Heart right ventricle (tissue), 16 donors: Measurements from ENCODE around the gene ANKRD24. TPM values are rescaled to one million over a fixed set of nuclear protein-coding genes. Genes with fewer than 3 reads are reported as not detected.
"Not testable (repeated sequence)": the region's sequence is repeated elsewhere in the genome, so short reads cannot be mapped to it uniquely, and the experiment has no call there.

ENCODE experiments used
- ATAC-seq, 8 donors: fragments of 200-7000 bp; cut with Tn5 transposase; one replicate each; pipeline ENCODE4 v1.9.1; 2020; ENCODE audit warnings: mild to moderate bottlenecking in 8 of 8, moderate library complexity in 8 of 8, moderate number of reproducible peaks in 1 of 8
- DNase-seq, 2 donors: peaks; one replicate each; pipeline ENCODE4 v3.0.0-alpha.2; 2020
- H3K27ac ChIP-seq, 10 donors: fragments of 200-600 bp; sonication (generic) in 2 of 10; one replicate each; pipeline versions ENCODE4 v1.5.0 to v1.8.0; 2020 to 2022; ENCODE audit warnings: mild to moderate bottlenecking in 3 of 10
- H3K27me3 ChIP-seq, 7 donors: fragments of 200-600 bp; one replicate each; pipeline ENCODE4 v1.8.0; 2021 to 2022; ENCODE audit warnings: mild to moderate bottlenecking in 2 of 7
- H3K36me3 ChIP-seq, 9 donors: fragments of 200-600 bp; sonication (generic) in 1 of 9; one replicate each; pipeline versions ENCODE4 v1.5.0 to v1.8.0; 2020 to 2022; ENCODE audit warnings: mild to moderate bottlenecking in 2 of 9
- H3K4me1 ChIP-seq, 9 donors: fragments of 200-600 bp; sonication (generic) in 1 of 9; one replicate each; pipeline versions ENCODE4 v1.5.0 to v1.8.0; 2020 to 2022; ENCODE audit warnings: mild to moderate bottlenecking in 4 of 9
- H3K4me3 ChIP-seq, 10 donors: fragments of 200-600 bp; sonication (generic) in 2 of 10; one replicate each; pipeline versions ENCODE4 v1.5.0 to v1.8.0; 2020 to 2022; ENCODE audit warnings: mild to moderate bottlenecking in 7 of 10, moderate library complexity in 2 of 10
- H3K9me3 ChIP-seq, 11 donors: fragments of 200-600 bp in 10 of 11; sonication (generic) in 2 of 11; one replicate each; pipeline versions ENCODE4 v1.5.0 to v1.8.0; 2013 to 2022; ENCODE audit warnings: mild to moderate bottlenecking in 2 of 11, control low read depth in 1 of 11, moderate library complexity in 1 of 11
- CTCF ChIP-seq, 9 donors: fragments of 200-600 bp; sonication (generic) in 2 of 9; IDR thresholded peaks; one replicate each; pipeline versions ENCODE4 v1.5.0 to v1.8.0; 2021 to 2022; ENCODE audit warnings: antibody characterized with exemption in 9 of 9, mild to moderate bottlenecking in 5 of 9, moderate library complexity in 1 of 9
- WGBS, 2 donors: extraction: QIAGEN DNeasy Blood & Tissue Kit; methylation state at CpG; one replicate each; pipeline ENCODE4 v1.1.7; 2013; ENCODE audit warnings: inconsistent platforms in 1 of 2; 5-methylcytosine and 5-hydroxymethylcytosine counted together
- intact Hi-C, 10 donors: fragments of 100-400 bp; cut with DNase I; formaldehyde crosslinking; loops; one replicate each; pipeline versions ENCODE4 v1.11.1 to v1.14.2; 2022
- polyA plus RNA-seq, 2 donors: library from polyadenylated mRNA; stranded (reverse); fragments of 200-250 nt; gene quantifications; one replicate each; pipeline ENCODE4 v1.2.3, GENCODE V29; 2013
- total RNA-seq, 10 donors: library from RNA; stranded (reverse); fragmentation: NEBNext Ultra II Directional in 3 of 10; extraction: Animal tissue kit (Norgen Biotek cat#: 25700) in 3 of 10; gene quantifications; one replicate each; pipeline versions ENCODE4 v1.2.1 to v1.2.4, GENCODE V29; 2021 to 2023
- donor health status: Arrhythmogenic right ventricular cardiomyopathy.
- donor health status: ischemic (EF 13 %, LVEDD 7.1; RV severe dilation, severe dysfunction).
- donor health status: healthy with polysubstance abuse.
- donor health status: DM: no; HTN: yes; CAD: no.
- donor health status: DM: no; HTN: no; CAD: no.
- donor health status: ischemic (EF 25% LVEDD 6.9; RV normal size, moderate dysfunction).
- donor health status: ischemic (EF 25% LVEDD 5.7; RV mildly dilated, moderate dysfunction).
- donor health status: healthy.
- donor health status: DM: yes; HTN: yes; CAD: no.
- donor health status: Ischemic cardiomyopathy.
- donor health status: ischemic (EF 35%, LVEDD 5.7; RV mildly dilated, moderate dysfunction).
- donor health status: nonischemic (EF 11% LVEDD 7.7; RV severe dilation, severe dysfunction).
- donor health status: DM: yes; HTN: yes; CAD: no.
- donor health status: PGD.
- donor health status: ischemic (EF 29% LVEDD 5.4; RV normal size, mild dysfunction).
- donor health status: nonischemic (EF 23%, LVEDD 6.1; RV moderate dilation, normal function).

ANKRD24 gene
- total and polyA plus RNA-seq, 12 donors, result 0.12 to 1.0 (median 0.29) TPM

DNA sequence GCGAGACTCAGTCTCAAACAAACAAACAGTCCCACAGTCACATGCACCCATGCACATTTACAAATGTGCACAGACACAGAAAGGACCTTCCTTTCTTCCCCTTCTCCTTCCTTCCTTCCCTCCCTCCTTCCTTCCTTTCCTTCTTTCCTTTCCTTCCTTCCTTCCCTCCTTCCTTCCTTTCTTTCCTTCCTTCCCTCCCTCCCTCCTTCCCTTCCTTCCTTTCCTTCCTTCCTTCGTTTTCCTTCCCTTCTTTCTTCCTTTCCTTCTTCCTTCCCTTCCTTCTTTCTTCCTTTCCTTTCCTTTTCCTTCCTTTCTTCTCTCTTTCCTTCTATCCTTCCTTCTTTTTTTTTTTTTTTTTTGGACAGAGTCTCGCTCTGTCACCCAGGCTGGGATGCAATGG lies 30.6 kb downstream of the ANKRD24 start:
- ATAC-seq, result no peak
- 68 to 77% methylated on average over 3 of the region's 3 CpGs for WGBS, 2 donors

GRCh38 chr19:4215807-4216206 lies 33.3 kb downstream of the ANKRD24 start:
- 64% methylated on average over 10 of the region's 10 CpGs for WGBS, 2 donors
- H3K9me3 ChIP-seq, result peaks cover 0 to 7% (median 0%) of the 10 kb centered on the region in 11 donors
- no peak for ATAC-seq
- H3K36me3 ChIP-seq, result no peaks in the 10 kb centered on the region
- H3K4me3 ChIP-seq, result no peak overlapping the region
- TF ChIP-seq CTCF (IDR thresholded peaks at IDR 0.05), result no peak
- no peak overlapping the region for H3K27ac ChIP-seq
- intact Hi-C loops, result no loop called here
- H3K4me1 ChIP-seq, result no peaks in the 10 kb centered on the region
- H3K27me3 ChIP-seq, result peaks cover 0 to 18% (median 0%) of the 10 kb centered on the region in 7 donors
- no peak for DNase-seq

More for the DNA sequence above, 30.6 kb downstream of the ANKRD24 start:
- Histone ChIP-seq H3K4me1 (no peaks in the 10 kb centered on the region), H3K27ac (no peak overlapping the region), H3K4me3 (no peak overlapping the region), H3K27me3 (peaks cover 0 to 18% (median 0%) of the 10 kb centered on the region in 7 donors), H3K9me3 (peaks cover 0 to 7% (median 0%) of the 10 kb centered on the region in 11 donors), H3K36me3 (no peaks in the 10 kb centered on the region)
- no peak for TF ChIP-seq CTCF (IDR thresholded peaks at IDR 0.05)
- intact Hi-C loops, result no loop called here
- DNase-seq, result no peak

- Histone ChIP-seq H3K27me3 (peaks cover 0 to 10% (median 0%) of the 10 kb centered on the region in 7 donors), H3K4me1 (no peaks in the 10 kb centered on the region), H3K9me3 (peaks cover 0 to 7% (median 0%) of the 10 kb centered on the region in 11 donors), H3K27ac (no peak overlapping the region), H3K4me3 (no peak overlapping the region), H3K36me3 (no peaks in the 10 kb centered on the region)
- no peak for TF ChIP-seq CTCF (IDR thresholded peaks at IDR 0.05)
- WGBS, 2 donors, result 79 to 85% methylated on average over 6 of the region's 6 CpGs
- no peak for DNase-seq
- ATAC-seq, result no peak
- intact Hi-C loops, result no loop called here
Observed at GRCh38 chr19:4216846-4217245, 34.4 kb downstream of the ANKRD24 start.

DNA sequence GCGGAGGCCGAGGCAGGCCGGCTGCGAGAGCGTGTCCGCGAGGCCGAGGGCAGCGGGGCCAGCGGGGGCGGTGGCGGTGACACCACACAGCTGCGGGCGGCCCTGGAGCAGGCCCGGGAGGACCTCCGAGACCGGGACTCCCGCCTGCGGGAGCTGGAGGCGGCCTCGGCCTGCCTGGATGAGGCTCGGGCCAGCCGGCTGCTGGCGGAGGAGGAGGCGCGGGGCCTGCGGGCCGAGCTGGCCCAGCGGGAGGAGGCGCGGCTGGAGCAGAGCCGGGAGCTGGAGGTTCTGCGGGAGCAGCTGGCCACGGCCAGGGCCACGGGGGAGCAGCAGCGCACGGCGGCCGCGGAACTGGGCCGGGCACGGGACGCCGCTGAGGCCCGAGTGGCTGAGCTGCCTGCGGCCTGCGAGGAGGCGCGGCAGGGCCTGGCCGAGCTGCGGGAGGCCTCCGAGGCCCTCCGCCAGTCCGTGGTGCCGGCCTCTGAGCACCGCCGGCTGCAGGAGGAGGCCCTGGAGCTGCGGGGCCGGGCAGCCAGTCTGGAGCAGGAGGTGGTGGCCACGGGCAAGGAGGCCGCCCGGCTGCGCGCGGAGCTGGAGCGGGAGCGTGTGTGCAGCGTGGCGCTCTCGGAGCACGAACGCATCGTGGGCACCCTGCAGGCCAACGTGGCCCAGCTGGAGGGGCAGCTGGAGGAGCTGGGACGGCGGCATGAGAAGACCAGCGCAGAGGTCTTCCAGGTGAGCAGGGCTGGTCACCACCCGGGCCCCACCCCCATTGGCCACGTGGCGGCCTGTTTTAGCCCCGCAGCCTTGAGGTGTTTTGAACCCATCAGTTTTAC lies 35.2 kb downstream of the ANKRD24 start:
- no peak overlapping the region for H3K27ac ChIP-seq
- no peak overlapping the region for H3K4me3 ChIP-seq
- no peaks in the 10 kb centered on the region for H3K4me1 ChIP-seq
- peaks cover 0 to 7% (median 0%) of the 10 kb centered on the region in 11 donors for H3K9me3 ChIP-seq
- intact Hi-C loops, result no loop called here
- no peak for TF ChIP-seq CTCF (IDR thresholded peaks at IDR 0.05)
- H3K36me3 ChIP-seq, result no peaks in the 10 kb centered on the region
- WGBS, 2 donors, result 93 to 95% methylated on average over 65 to 81 of the region's 81 CpGs
- peak in 1 of 8 donors; percentile 18 for ATAC-seq
- H3K27me3 ChIP-seq, result peaks cover 0 to 2% (median 0%) of the 10 kb centered on the region in 7 donors
- DNase-seq, result no peak

- H3K27me3 ChIP-seq, intact Hi-C loops: not testable (repeated sequence)
- WGBS, 2 donors, result 93 to 95% methylated on average over 1 of the region's 1 CpG
Observed at GRCh38 chr19:4218523-4218922, 36.0 kb downstream of the ANKRD24 start.

More at GRCh38 chr19:4218523-4218922, 36.0 kb downstream of the ANKRD24 start:
- not testable (repeated sequence) for DNase-seq, H3K27ac ChIP-seq, H3K36me3 ChIP-seq, H3K4me3 ChIP-seq, ATAC-seq, H3K4me1 ChIP-seq, H3K9me3 ChIP-seq
